HG03565 (cell line): ENCODE data around the gene CALN1.
"Not testable (repeated sequence)": the region's sequence is repeated elsewhere in the genome, so short reads cannot be mapped to it uniquely, and the experiment has no call there.

ENCODE experiments used
- ATAC-seq: cut with Tn5 transposase; IDR thresholded peaks from one replicate; pipeline ENCODE4 v1.9.1; 2021; ENCODE audit warnings: mild to moderate bottlenecking, moderate library complexity; ENCODE audit not compliant: unreplicated experiment

The CALN1 gene

GRCh38 chr7:72268796-72269195 is 143.3 kb downstream of the CALN1 start:
- no peak for ATAC-seq

GRCh38 chr7:72268090-72268489 is 144.0 kb downstream of the CALN1 start:
- ATAC-seq = no peak

DNA sequence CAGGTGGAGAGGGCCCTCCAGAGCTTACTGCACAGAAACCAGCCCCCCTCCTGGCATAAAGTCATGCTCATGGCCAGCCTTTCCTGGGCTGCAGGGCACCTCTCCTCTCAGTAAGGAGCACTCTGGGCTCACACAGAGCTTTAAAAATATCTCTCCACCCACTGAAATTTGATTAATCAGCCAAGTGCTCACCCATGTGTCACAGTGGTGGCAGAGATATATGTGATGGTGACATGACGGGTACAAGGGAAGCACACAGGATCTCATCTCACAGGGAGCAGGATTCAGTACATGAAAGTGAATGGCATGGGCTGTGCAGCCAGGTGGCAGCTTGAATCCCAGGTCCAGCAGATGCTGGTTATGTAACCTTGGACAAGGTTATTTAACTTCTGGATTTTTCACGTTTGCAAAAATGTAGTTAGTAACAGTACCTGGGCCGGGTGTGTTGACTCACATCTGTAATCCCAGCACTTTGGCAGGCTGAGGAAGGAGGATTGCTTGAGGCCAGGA is 144.8 kb downstream of the CALN1 start:
- ATAC-seq = no peak

DNA sequence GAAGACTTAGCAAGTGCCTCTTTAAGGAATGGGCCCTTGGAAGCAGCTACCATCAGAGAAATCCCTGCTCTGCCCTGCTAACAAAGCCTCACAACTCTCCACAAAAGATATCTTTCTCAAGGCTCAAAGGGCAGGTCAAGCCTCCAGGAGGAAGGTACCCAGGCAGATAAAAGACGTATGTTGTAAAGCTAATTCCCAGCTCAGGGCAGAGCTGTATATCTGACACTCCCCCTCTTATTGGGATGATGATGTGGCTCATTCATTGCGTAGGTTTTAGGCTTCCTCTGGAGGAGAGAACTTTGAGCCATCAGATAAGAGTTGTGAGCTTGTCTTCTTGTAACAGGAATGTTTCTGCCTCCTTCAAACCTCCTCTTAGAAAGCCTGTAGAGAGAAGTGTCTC is 145.4 kb downstream of the CALN1 start:
- no peak for ATAC-seq

GRCh38 chr7:72265071-72265904 is 146.8 kb downstream of the CALN1 start:
- ATAC-seq = no peak

DNA sequence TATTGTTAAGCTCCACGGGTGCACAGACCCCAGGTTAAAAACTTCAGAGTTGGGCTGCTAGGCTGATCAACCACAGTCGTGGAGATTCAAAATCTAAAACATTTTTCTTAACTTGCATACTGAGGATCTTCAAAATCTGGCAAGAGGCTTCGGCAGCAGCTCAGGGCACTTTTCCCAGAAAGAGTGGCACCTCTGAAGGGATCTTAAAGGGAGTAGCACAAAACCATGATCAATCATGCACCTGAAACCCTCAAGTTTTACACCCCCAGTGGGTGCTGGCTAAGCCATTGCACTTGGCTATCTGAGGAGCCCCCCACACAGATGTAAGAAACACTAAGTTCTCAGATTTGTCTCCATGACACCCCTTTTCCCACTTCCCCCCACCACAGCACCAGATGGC is 151.7 kb downstream of the CALN1 start:
- ATAC-seq = no peak

DNA sequence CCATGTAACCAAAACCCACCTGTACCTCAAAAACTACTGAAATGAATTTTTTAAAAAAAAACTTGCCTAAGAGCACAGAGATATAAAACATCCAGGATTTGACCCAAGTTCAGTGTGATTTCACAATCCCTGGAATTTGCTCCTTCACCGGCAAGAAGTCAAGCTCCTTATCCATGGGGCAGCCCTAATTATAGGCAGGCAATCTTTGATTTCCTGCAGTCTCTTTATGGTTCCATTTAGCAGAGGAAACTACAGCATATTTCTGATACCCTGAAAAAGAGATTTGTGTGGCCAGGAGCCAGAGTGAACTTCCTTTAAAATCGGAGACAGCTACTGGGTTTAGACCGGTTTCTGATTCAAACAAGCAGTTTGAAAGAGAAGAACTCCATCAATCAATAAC is 154.1 kb downstream of the CALN1 start:
- no peak for ATAC-seq

DNA sequence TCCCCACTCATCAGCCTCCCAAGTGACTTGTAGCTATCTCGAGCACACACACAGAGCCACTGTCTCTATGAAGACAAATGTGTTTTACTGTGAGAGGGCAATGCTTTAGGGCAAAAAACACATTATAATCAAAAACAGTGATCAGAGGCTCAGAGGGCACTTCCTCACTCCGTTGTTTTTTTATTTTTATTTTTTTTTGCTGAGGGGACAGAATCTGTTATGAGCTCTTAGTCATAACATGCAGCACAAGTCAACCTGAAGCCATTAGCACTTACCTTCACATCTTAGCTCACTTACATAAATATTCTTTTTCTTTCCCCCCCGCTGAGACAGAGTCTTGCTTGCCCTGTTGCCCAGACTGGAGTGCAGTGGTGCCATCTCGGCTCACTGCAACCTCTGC is 157.7 kb downstream of the CALN1 start:
- ATAC-seq = no peak

GRCh38 chr7:72249106-72249505 is 163.0 kb downstream of the CALN1 start:
- ATAC-seq = no peak

GRCh38 chr7:72244826-72245398 is 167.2 kb downstream of the CALN1 start:
- ATAC-seq = no peak

DNA sequence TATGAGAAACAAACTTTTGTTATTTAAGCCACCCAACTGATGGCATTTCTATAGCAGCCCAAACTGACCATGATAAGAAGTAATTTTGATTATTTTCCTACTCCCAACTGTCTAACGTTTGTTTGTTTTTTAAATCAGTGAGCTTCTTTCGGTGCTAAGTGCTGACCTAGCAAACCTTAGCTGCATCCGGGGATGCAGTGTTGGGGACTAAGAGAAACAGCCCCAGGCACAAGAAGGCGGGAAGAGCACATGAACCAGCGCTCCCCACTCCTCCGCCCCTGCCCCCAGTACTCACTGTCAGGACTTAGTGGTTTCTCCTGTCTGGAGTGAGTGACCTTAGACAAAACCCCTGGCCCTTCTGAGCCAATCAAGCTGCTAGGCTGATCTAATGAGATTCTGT is 168.8 kb downstream of the CALN1 start:
- ATAC-seq = no peak

DNA sequence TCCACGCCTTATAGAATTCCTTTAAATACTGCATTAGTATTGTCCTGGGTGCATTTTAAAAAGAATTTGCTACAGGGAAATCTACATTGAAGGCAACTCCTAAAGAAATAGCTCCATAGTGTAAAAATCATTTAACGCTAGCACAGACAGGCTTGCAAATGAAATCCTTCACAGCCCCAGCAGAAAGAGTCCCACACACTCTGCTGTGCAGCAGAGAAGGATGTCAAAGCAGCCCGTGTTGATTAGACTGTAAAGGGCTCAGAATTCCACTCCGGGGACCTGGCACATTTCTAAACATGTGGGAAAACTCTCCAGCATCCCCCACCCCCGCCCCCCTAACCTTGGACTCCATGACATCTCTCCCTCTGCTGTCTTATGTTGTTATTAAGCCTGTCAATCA is 176.8 kb downstream of the CALN1 start:
- no peak for ATAC-seq

GRCh38 chr7:72234086-72234485 is 178.1 kb downstream of the CALN1 start:
- ATAC-seq = no peak

- ATAC-seq = no peak
Measured at GRCh38 chr7:72230281-72230680, 181.9 kb downstream of the CALN1 start.

- no peak for ATAC-seq
Measured at GRCh38 chr7:72223351-72223750, 188.8 kb downstream of the CALN1 start.

- no peak for ATAC-seq
Measured at GRCh38 chr7:72222136-72222535, 190.0 kb downstream of the CALN1 start.

GRCh38 chr7:72219500-72219899 is 192.6 kb downstream of the CALN1 start:
- ATAC-seq = no peak

GRCh38 chr7:72217151-72217550 is 195.0 kb downstream of the CALN1 start:
- ATAC-seq = no peak

DNA sequence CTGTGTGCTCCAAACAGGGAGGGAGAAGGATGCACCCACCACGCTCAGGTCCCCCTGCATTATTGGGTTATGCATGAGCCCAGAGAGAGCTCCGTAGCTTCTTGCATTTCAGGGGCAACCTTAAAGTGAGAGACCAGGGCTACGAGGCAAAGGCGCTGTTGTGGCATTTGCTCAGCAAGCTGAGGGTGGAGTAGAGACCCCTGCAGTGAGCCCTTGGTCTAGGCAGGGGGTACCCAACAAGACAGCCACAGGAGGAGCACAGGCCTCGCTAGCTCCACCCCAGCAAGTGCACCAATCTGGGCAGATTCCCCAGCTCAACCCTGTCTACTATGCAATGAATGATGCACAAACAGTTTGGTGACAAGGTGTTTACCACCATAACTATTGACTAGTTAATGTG is 198.4 kb downstream of the CALN1 start:
- ATAC-seq = no peak

DNA sequence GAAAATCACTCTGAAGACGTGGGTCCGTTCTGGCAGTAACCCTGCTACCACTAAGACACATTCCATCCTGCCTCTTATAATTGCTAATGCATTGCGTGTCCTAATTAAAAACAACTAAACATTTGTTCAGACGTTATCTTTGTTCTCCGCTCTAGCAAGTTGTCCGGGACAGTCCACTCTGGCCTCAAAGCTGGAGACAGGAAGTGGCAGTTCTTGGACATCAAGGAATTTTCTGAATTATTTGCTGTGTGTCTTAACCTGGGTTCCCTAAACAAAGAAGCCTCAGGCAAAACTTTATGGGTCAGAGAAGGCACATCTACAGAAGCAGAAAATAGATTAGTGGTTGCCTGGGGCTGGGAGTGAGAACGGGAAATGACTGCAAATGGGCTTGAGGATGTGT is 199.1 kb downstream of the CALN1 start:
- ATAC-seq = no peak

DNA sequence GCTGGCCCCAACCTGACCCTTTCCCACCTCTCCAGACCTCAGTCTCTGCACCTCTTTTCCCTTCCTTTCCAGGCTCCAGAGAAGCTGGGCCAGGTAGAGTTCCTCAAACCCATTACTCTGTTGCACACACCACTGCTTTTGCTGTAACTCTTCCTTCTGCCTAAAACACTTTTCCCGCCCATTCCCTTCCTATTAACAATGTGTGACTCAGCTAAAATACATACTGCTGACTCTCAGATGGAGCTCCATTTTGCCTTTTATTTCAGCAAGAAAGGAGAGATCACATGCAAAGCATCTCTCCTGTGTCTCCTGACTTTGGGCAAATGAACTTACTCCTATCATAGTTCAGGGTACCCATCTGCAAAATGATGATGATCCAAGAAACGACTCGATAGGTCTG is 201.0 kb downstream of the CALN1 start:
- no peak for ATAC-seq

DNA sequence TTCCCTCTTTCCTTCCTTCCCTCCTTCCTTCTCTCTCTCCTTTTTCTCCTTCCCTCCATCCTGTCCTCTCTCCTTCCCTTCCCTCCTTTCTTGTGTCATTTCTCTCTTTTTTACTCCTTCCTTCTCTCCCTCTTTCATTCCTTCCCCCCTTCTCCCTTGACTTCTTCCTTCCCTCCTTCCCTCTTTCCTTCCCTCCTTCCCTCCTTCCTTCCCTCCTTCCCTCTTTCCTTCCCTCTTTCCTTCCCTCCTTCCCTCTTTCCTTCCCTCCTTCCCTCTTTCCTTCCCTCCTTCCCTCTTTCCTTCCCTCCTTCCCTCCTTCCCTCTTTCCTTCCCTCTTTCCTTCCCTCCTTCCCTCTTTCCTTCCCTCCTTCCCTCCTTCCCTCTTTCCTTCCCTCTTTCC is 203.1 kb downstream of the CALN1 start:
- ATAC-seq = not testable (repeated sequence)
